H1 (cell line): Measurements from ENCODE around the gene BTBD1. TPM values are rescaled to one million over a fixed set of nuclear protein-coding genes. Genes with fewer than 3 reads are reported as not detected.

Experiments used
- BACH1 ChIP-seq: IDR thresholded peaks from 2 replicates; pipeline ENCODE4 v1.6.1; 2012; ENCODE audit warnings: low read length, improper control_type of control experiment
- BCL11A ChIP-seq, 2 experiments: IDR thresholded peaks; one replicate each; pipeline ENCODE4 v1.6.1; 2011; ENCODE audit warnings: low read depth in 2 of 2, low read length in 2 of 2, mild to moderate bottlenecking in 2 of 2
- CHD2 ChIP-seq: IDR thresholded peaks from 2 replicates; pipeline ENCODE4 v1.6.1; 2012; ENCODE audit warnings: low read length, improper control_type of control experiment
- CHD7 ChIP-seq: fragments of 300-600 bp; sonication (generic); IDR thresholded peaks from 2 replicates; pipeline ENCODE4 v1.7.1; 2012; ENCODE audit warnings: low read length, moderate library complexity, mild to moderate bottlenecking, inconsistent platforms; ENCODE audit not compliant: insufficient replicate concordance
- CREB1 ChIP-seq: IDR thresholded peaks from 2 replicates; pipeline ENCODE4 v1.6.1; 2012; ENCODE audit warnings: inconsistent platforms
- HDAC6 ChIP-seq: IDR thresholded peaks from one replicate; pipeline ENCODE4 v1.7.1; 2012; ENCODE audit warnings: low read depth, mild to moderate bottlenecking, inconsistent platforms, low read length, moderate library complexity
- RFX5 ChIP-seq: IDR thresholded peaks from 2 replicates; pipeline ENCODE4 v1.6.1; 2011; ENCODE audit warnings: low read depth, low read length, improper control_type of control experiment, borderline replicate concordance
- RXRA ChIP-seq: IDR thresholded peaks from 2 replicates; pipeline ENCODE4 v1.6.1; 2011; ENCODE audit warnings: low read depth, mild to moderate bottlenecking, low read length, moderate library complexity; ENCODE audit not compliant: insufficient read depth
- SP2 ChIP-seq: IDR thresholded peaks from 2 replicates; pipeline ENCODE4 v1.6.1; 2012; ENCODE audit warnings: mild to moderate bottlenecking, low read length, inconsistent platforms
- polyA plus RNA-seq, 7 experiments: library from polyadenylated mRNA; depleted of rRNA in 3 of 7; stranded (reverse) in 5 of 7; unstranded in 2 of 7; fragments of >200 nt in 5 of 7; fragments of 200-250 nt in 2 of 7; gene quantifications; 1 replicate in 5 of 7; 2 replicates in 1 of 7; 4 replicates in 1 of 7; pipeline versions ENCODE4 v1.2.1 to v1.2.3, GENCODE V29; 2011 to 2013; ENCODE audit warnings: missing spikeins in 2 of 7, mixed read lengths in 2 of 7
- total RNA-seq: library from RNA; stranded (reverse); fragmentation: NEBNext Ultra II Directional; extraction: Animal tissue kit (Norgen Biotek cat#: 25700); gene quantifications from 2 replicates; pipeline ENCODE4 v1.2.1, GENCODE V29; 2021

The BTBD1 gene
- total and polyA plus RNA-seq, 2 of the 8 experiments (the other 6 are each of a cell fraction or from before 2014, with no cell fraction given): 18.6 to 39.5 TPM

GRCh38 chr15:83078712-83079111 is 11.7 kb upstream of the BTBD1 start (continued):
- TF ChIP-seq CHD7: no peak
- no peak for TF ChIP-seq RXRA
- TF ChIP-seq RFX5: no peak
- no peak for TF ChIP-seq CREB1
- no peak for TF ChIP-seq CHD2
- TF ChIP-seq BACH1: no peak
- no peak for TF ChIP-seq SP2
- no peak for TF ChIP-seq BCL11A (IDR thresholded peaks at IDR 0.05; ENCODE audit: low read depth in 2 of 2, low read length in 2 of 2)
- no peak for TF ChIP-seq HDAC6
